ENCODE data around the gene PPIF.

Gene PPIF

DNA sequence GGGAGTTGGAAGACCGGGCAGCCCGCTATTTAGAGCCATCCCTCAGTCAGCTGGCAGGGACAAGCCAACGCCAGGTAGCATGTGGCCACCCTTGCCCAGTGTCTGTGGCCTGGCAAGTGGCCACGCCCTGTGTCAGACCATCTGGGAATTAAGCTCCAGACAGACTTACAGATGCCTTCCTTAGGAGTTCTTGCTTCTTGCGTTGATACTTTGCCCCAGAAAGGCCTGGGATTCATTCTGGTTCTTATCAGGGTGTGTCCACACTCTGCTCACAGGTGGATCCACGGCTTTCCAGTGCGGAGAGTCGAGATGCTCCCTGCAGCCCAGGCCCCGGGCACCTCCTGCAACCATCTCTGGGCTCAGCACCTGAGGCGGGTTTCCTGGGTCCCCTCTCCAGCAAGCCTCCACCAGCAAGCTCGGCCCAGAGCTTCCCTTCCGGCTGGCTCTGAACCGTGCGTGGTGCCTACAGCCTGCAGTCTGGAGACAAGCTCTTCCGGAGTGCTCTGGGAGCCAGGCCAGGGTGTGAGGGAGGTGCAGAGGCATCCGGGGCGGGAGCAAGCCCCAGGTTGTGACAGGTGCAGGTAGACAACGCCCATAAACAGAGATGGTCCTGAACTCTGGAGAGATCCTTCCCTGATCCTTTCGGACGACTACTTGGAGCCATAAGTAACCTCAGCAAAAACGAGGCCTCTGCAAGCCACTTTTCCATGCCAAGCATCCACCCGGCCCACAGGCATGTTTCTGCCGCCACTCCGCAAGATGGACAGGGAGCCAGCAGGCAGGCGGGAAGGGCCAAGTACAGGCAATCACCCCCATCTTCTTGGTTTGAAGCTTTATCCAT, 32.3 kb upstream of the PPIF start:
- Histone ChIP-seq H3K4me3 (ENCODE audit: low read length in 2 of 2) (no peak overlapping the region), H2BK15ac (ENCODE audit: low read length) (no peak overlapping the region), H3K14ac (ENCODE audit: low read length) (no peak overlapping the region), H3K36me3 (replicated peaks in 1 of 2; ENCODE audit: control insufficient read depth in 2 of 2, insufficient read depth in 2 of 2, low read length in 2 of 2) (peaks cover 28 to 61% of the 10 kb centered on the region in 2 donors), H4K8ac (ENCODE audit: low read depth, low read length) (no peak overlapping the region), H3K4me1 (ENCODE audit: control insufficient read depth in 2 of 2, insufficient read depth in 1 of 2, low read depth in 1 of 2, low read length in 2 of 2) (peaks cover 18 to 23% of the 10 kb centered on the region in 2 donors), H2BK5ac (ENCODE audit: low read length) (no peak overlapping the region), H2AK5ac (ENCODE audit: low read depth, low read length) (no peak overlapping the region), H3K18ac (ENCODE audit: low read length) (peak overlapping the region; percentile 52), H3K4me2 (ENCODE audit: insufficient read depth, low read length, poor library complexity, severe bottlenecking) (no peak overlapping the region), H3K9me3 (replicated peaks in 1 of 2; ENCODE audit: control insufficient read depth in 2 of 2, insufficient read depth in 1 of 2, low read depth in 1 of 2, low read length in 2 of 2) (peaks cover 0 to 3% of the 10 kb centered on the region in 2 donors), H3K27me3 (ENCODE audit: control insufficient read depth in 3 of 3, insufficient read depth in 3 of 3, low read depth in 1 of 3, low read length in 3 of 3) (no peaks in the 10 kb centered on the region), H3K79me1 (ENCODE audit: low read depth, low read length) (peaks cover 5% of the 10 kb centered on the region), H2AFZ (ENCODE audit: low read length) (no peak overlapping the region), H3K23ac (ENCODE audit: low read depth, low read length, poor library complexity) (no peak overlapping the region), H2BK12ac (ENCODE audit: low read length) (no peak overlapping the region), H4K91ac (ENCODE audit: low read depth, low read length, poor library complexity) (no peak overlapping the region), H3K4ac (ENCODE audit: low read length) (no peak overlapping the region), H2BK120ac (ENCODE audit: low read depth, low read length) (no peak overlapping the region), H3K27ac (replicated peaks; ENCODE audit: low read length) (no peak overlapping the region), H3K9ac (ENCODE audit: low read depth, low read length, poor library complexity) (no peak overlapping the region)
- DNase-seq (ENCODE audit: low spot score): no peak
- WGBS, 2 donors (ENCODE audit: extremely low coverage in 2 of 2, insufficient read length in 2 of 2, insufficient replicate concordance in 1 of 2): no CpG with 5 or more reads among the region's 25 CpGs

GRCh38 chr10:79315602-79315920, 31.7 kb upstream of the PPIF start:
- Histone ChIP-seq H2BK12ac (ENCODE audit: low read length) (no peak overlapping the region), H3K4me2 (ENCODE audit: insufficient read depth, low read length, poor library complexity, severe bottlenecking) (no peak overlapping the region), H4K91ac (ENCODE audit: low read depth, low read length, poor library complexity) (no peak overlapping the region), H3K4me3 (ENCODE audit: low read length in 2 of 2) (no peak overlapping the region), H2BK5ac (ENCODE audit: low read length) (no peak overlapping the region), H2AFZ (ENCODE audit: low read length) (no peak overlapping the region), H3K14ac (ENCODE audit: low read length) (no peak overlapping the region), H3K9ac (ENCODE audit: low read depth, low read length, poor library complexity) (no peak overlapping the region), H3K27ac (replicated peaks; ENCODE audit: low read length) (no peak overlapping the region), H3K23ac (ENCODE audit: low read depth, low read length, poor library complexity) (no peak overlapping the region), H3K79me1 (ENCODE audit: low read depth, low read length) (peaks cover 3% of the 10 kb centered on the region), H3K27me3 (ENCODE audit: control insufficient read depth in 3 of 3, insufficient read depth in 3 of 3, low read depth in 1 of 3, low read length in 3 of 3) (no peaks in the 10 kb centered on the region), H2AK5ac (ENCODE audit: low read depth, low read length) (no peak overlapping the region), H3K36me3 (replicated peaks in 1 of 2; ENCODE audit: control insufficient read depth in 2 of 2, insufficient read depth in 2 of 2, low read length in 2 of 2) (peaks cover 24 to 55% of the 10 kb centered on the region in 2 donors), H3K4ac (ENCODE audit: low read length) (no peak overlapping the region), H4K8ac (ENCODE audit: low read depth, low read length) (no peak overlapping the region), H2BK15ac (ENCODE audit: low read length) (no peak overlapping the region), H3K9me3 (replicated peaks in 1 of 2; ENCODE audit: control insufficient read depth in 2 of 2, insufficient read depth in 1 of 2, low read depth in 1 of 2, low read length in 2 of 2) (peaks cover 0 to 3% of the 10 kb centered on the region in 2 donors), H2BK120ac (ENCODE audit: low read depth, low read length) (no peak overlapping the region), H3K4me1 (ENCODE audit: control insufficient read depth in 2 of 2, insufficient read depth in 1 of 2, low read depth in 1 of 2, low read length in 2 of 2) (peaks cover 18 to 21% of the 10 kb centered on the region in 2 donors), H3K18ac (ENCODE audit: low read length) (no peak overlapping the region)
- no peak for DNase-seq (ENCODE audit: low spot score)
- WGBS, 2 donors (ENCODE audit: extremely low coverage in 2 of 2, insufficient read length in 2 of 2, insufficient replicate concordance in 1 of 2): no CpG with 5 or more reads among the region's 11 CpGs

DNA sequence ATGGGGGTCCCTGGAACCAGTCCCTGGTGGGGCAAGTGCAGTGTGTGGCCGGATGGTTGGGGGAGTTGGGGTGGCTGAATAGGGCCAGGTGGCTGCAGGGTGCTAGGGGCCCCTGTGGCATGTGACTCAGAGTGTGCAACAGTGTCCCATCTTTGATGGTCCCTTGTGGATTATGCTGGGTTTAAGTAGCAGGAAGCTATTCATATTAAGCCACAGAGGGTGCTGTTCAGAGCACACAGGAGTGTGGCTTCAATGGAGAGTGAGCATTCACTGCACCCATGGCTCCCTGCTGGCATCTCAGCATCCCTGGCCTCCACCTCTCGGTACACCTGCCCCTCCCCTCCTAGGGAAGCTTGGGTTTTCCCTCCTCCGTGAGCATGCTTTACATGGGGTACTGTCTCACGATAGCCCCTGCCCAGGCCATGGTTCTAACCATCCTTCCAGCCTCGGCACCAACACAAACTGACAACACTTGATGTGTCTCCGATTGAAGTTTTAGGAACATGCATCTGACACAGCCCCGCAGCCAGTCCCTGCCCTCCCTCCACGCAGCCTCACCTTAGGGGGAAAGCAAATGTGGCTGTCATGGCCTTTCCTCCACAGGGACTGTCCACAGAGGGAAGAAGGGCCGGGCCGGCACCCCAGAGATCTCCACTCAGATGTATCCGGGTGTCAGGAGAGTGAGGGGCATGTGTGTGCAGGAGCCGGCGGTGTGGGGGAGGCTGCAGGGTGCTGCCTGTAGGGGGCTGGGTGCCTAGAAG, 30.4 kb upstream of the PPIF start:
- no peak overlapping the region for H3K4ac ChIP-seq (ENCODE audit: low read length)
- no peak overlapping the region for H3K9ac ChIP-seq (ENCODE audit: low read depth, low read length, poor library complexity)
- H2BK120ac ChIP-seq (ENCODE audit: low read depth, low read length): no peak overlapping the region
- H3K9me3 ChIP-seq (replicated peaks in 1 of 2; ENCODE audit: control insufficient read depth in 2 of 2, insufficient read depth in 1 of 2, low read depth in 1 of 2, low read length in 2 of 2): peaks cover 0 to 3% of the 10 kb centered on the region in 2 donors
- peaks cover 18% of the 10 kb centered on the region in 2 donors for H3K4me1 ChIP-seq (ENCODE audit: control insufficient read depth in 2 of 2, insufficient read depth in 1 of 2, low read depth in 1 of 2, low read length in 2 of 2)
- DNase-seq (ENCODE audit: low spot score): no peak
- no peak overlapping the region for H3K27ac ChIP-seq (replicated peaks; ENCODE audit: low read length)
- H2BK15ac ChIP-seq (ENCODE audit: low read length): no peak overlapping the region
- H3K18ac ChIP-seq (ENCODE audit: low read length): peak overlapping the region; percentile 26
- H3K14ac ChIP-seq (ENCODE audit: low read length): peak overlapping the region; percentile 39
- peak overlapping the region; percentile 54 for H2BK5ac ChIP-seq (ENCODE audit: low read length)
- no peaks in the 10 kb centered on the region for H3K27me3 ChIP-seq (ENCODE audit: control insufficient read depth in 3 of 3, insufficient read depth in 3 of 3, low read depth in 1 of 3, low read length in 3 of 3)
- peak overlapping the region; percentile 42 for H2AK5ac ChIP-seq (ENCODE audit: low read depth, low read length)
- H4K8ac ChIP-seq (ENCODE audit: low read depth, low read length): no peak overlapping the region
- H2BK12ac ChIP-seq (ENCODE audit: low read length): no peak overlapping the region
- no peak overlapping the region for H2AFZ ChIP-seq (ENCODE audit: low read length)
- peaks cover 21 to 43% of the 10 kb centered on the region in 2 donors for H3K36me3 ChIP-seq (replicated peaks in 1 of 2; ENCODE audit: control insufficient read depth in 2 of 2, insufficient read depth in 2 of 2, low read length in 2 of 2)
- no peak overlapping the region for H4K91ac ChIP-seq (ENCODE audit: low read depth, low read length, poor library complexity)
- H3K23ac ChIP-seq (ENCODE audit: low read depth, low read length, poor library complexity): peak overlapping the region; percentile 48
- H3K79me1 ChIP-seq (ENCODE audit: low read depth, low read length): no peaks in the 10 kb centered on the region
- H3K4me3 ChIP-seq (ENCODE audit: low read length in 2 of 2): no peak overlapping the region
- no CpG with 5 or more reads among the region's 13 CpGs for WGBS, 2 donors (ENCODE audit: extremely low coverage in 2 of 2, insufficient read length in 2 of 2, insufficient replicate concordance in 1 of 2)
- no peak overlapping the region for H3K4me2 ChIP-seq (ENCODE audit: insufficient read depth, low read length, poor library complexity, severe bottlenecking)

- Histone ChIP-seq H3K79me1 (ENCODE audit: low read depth, low read length) (no peaks in the 10 kb centered on the region), H2AFZ (ENCODE audit: low read length) (no peak overlapping the region), H2BK120ac (ENCODE audit: low read depth, low read length) (no peak overlapping the region), H2BK5ac (ENCODE audit: low read length) (no peak overlapping the region), H2BK12ac (ENCODE audit: low read length) (no peak overlapping the region), H3K4me2 (ENCODE audit: insufficient read depth, low read length, poor library complexity, severe bottlenecking) (no peak overlapping the region), H3K9ac (ENCODE audit: low read depth, low read length, poor library complexity) (no peak overlapping the region), H3K36me3 (replicated peaks in 1 of 2; ENCODE audit: control insufficient read depth in 2 of 2, insufficient read depth in 2 of 2, low read length in 2 of 2) (peaks cover 8 to 28% of the 10 kb centered on the region in 2 donors), H4K91ac (ENCODE audit: low read depth, low read length, poor library complexity) (no peak overlapping the region), H3K4me3 (ENCODE audit: low read length in 2 of 2) (no peak overlapping the region), H3K14ac (ENCODE audit: low read length) (no peak overlapping the region), H3K9me3 (replicated peaks in 1 of 2; ENCODE audit: control insufficient read depth in 2 of 2, insufficient read depth in 1 of 2, low read depth in 1 of 2, low read length in 2 of 2) (peaks cover 0 to 3% of the 10 kb centered on the region in 2 donors), H2BK15ac (ENCODE audit: low read length) (no peak overlapping the region), H2AK5ac (ENCODE audit: low read depth, low read length) (no peak overlapping the region), H4K8ac (ENCODE audit: low read depth, low read length) (no peak overlapping the region), H3K18ac (ENCODE audit: low read length) (no peak overlapping the region), H3K4me1 (ENCODE audit: control insufficient read depth in 2 of 2, insufficient read depth in 1 of 2, low read depth in 1 of 2, low read length in 2 of 2) (peaks cover 18 to 21% of the 10 kb centered on the region in 2 donors), H3K23ac (ENCODE audit: low read depth, low read length, poor library complexity) (peak overlapping the region; percentile 27), H3K4ac (ENCODE audit: low read length) (no peak overlapping the region), H3K27me3 (ENCODE audit: control insufficient read depth in 3 of 3, insufficient read depth in 3 of 3, low read depth in 1 of 3, low read length in 3 of 3) (no peaks in the 10 kb centered on the region), H3K27ac (replicated peaks; ENCODE audit: low read length) (no peak overlapping the region)
- whole genome bisulfite sequencing, 2 donors (ENCODE audit: extremely low coverage in 2 of 2, insufficient read length in 2 of 2, insufficient replicate concordance in 1 of 2): no CpG with 5 or more reads among the region's 5 CpGs
- no peak for DNase-seq (ENCODE audit: low spot score)
Measured at GRCh38 chr10:79318369-79318768, 28.9 kb upstream of the PPIF start.
